Measurements from ENCODE around the gene CMYA5. TPM values are rescaled to one million over a fixed set of nuclear protein-coding genes. Genes with fewer than 3 reads are reported as not detected.
"Not testable (repeated sequence)": the region's sequence is repeated elsewhere in the genome, so short reads cannot be mapped to it uniquely, and the experiment has no call there.

Gene CMYA5
- total RNA-seq, 4 donors from 2014 or later = 15.9 to 33.9 (median 22.0) TPM

DNA sequence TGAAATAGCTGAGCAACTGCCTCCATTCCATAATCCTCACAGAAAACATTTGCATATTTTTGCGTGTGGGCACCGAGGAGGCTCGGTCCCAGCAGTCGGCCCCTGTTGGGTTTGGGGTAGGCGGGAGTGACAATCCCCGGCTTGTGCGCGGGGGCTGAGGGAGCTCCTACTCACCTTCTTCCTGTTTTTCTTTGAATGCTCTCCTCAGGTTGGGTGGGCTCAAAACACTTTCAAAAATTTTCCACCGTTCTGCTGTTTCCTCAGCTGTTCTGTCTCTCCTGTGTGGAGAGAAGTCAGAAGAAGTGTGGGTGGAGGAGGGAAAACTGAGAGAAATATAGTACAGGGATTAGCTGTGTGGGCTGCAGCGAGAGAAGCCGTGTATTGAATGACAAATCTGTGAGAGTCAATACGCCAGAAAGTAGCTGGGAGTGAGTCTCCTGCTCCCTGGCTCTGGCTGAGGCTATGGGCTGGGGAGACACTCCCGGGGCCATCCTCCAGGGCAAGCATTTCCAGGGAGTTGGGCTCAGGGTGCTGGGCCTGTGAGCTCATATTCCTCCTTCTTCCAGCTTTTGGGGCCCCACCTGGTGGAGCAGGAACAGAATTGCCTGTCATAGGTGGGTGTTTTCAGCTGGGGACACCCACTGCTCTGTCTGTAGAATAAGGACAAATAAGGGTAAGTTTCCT, 84.7 kb downstream of the CMYA5 start:
- intact Hi-C loops (cut with DNase I) = no loop called here
- H3K27ac ChIP-seq = no peak overlapping the region

DNA sequence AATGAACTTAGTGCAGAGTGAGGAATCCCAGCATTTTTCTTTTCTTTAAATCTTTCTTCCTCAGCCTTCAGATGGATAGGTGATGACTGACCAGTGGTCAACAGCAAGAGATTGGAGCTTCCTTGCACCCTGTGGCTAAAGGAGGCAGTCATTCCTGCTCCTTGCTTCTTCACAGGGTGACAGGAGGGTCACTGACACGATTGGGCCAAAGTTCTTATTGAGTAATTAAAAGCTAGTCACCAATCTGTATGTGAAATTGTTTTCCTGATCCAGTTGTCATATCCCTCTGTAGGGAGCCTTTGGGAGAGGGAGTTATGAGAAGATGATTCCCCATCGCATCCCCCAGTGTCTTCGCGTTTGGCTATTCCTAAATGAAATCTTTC, 85.2 kb downstream of the CMYA5 start:
- intact Hi-C loops (cut with DNase I) = no loop called here
- H3K9me3 ChIP-seq = no peaks in the 10 kb centered on the region
- no peaks in the 10 kb centered on the region for H3K36me3 ChIP-seq
- H3K4me1 ChIP-seq = no peaks in the 10 kb centered on the region
- TF ChIP-seq, protein P1, sequence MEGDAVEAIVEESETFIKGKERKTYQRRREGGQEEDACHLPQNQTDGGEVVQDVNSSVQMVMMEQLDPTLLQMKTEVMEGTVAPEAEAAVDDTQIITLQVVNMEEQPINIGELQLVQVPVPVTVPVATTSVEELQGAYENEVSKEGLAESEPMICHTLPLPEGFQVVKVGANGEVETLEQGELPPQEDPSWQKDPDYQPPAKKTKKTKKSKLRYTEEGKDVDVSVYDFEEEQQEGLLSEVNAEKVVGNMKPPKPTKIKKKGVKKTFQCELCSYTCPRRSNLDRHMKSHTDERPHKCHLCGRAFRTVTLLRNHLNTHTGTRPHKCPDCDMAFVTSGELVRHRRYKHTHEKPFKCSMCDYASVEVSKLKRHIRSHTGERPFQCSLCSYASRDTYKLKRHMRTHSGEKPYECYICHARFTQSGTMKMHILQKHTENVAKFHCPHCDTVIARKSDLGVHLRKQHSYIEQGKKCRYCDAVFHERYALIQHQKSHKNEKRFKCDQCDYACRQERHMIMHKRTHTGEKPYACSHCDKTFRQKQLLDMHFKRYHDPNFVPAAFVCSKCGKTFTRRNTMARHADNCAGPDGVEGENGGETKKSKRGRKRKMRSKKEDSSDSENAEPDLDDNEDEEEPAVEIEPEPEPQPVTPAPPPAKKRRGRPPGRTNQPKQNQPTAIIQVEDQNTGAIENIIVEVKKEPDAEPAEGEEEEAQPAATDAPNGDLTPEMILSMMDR (IDR thresholded peaks at IDR 0.05) = no peak
- TF ChIP-seq POLR2A (IDR thresholded peaks at IDR 0.05) = no peak
- no peak overlapping the region for H3K27ac ChIP-seq
- no peak for DNase-seq
- no peaks in the 10 kb centered on the region for H3K27me3 ChIP-seq
- 76 to 86% methylated on average over 4 of the region's 4 CpGs for WGBS, 2 donors
- no peak overlapping the region for H3K4me3 ChIP-seq (replicated peaks in 1 of 3)

More for the DNA sequence above, 84.7 kb downstream of the CMYA5 start:
- WGBS, 2 donors = 77 to 83% methylated on average over 13 of the region's 13 CpGs
- Histone ChIP-seq H3K4me1 (peaks cover 0 to 3% of the 10 kb centered on the region in 2 donors), H3K9me3 (no peaks in the 10 kb centered on the region), H3K4me3 (replicated peaks in 1 of 3) (no peak overlapping the region), H3K27me3 (no peaks in the 10 kb centered on the region), H3K36me3 (no peaks in the 10 kb centered on the region)
- no peak for TF ChIP-seq POLR2A (IDR thresholded peaks at IDR 0.05)
- TF ChIP-seq, protein P1 (IDR thresholded peaks at IDR 0.05) = peak in 4 of 6 experiments; percentile 16 to 39 (median 32)
- peak; percentile 33 to 44 for DNase-seq

GRCh38 chr5:79784741-79785140, 95.1 kb downstream of the CMYA5 start:
- H3K36me3 ChIP-seq; DNase-seq; H3K4me3 ChIP-seq (replicated peaks in 1 of 3); H3K27me3 ChIP-seq; intact Hi-C loops (cut with DNase I); H3K9me3 ChIP-seq: not testable (repeated sequence)
- Histone ChIP-seq H3K4me1 (peaks cover 29 to 32% of the 10 kb centered on the region in 2 donors), H3K27ac (peak overlapping the region in 1 of 3 donors; percentile 49)
- WGBS, 2 donors = 72 to 83% methylated on average over 14 of the region's 14 CpGs

- TF ChIP-seq POLR2A (IDR thresholded peaks at IDR 0.05) = no peak
- TF ChIP-seq, protein P1 (IDR thresholded peaks at IDR 0.05) = no peak
- 34 to 64% methylated on average over 4 of the region's 4 CpGs for WGBS, 2 donors
- intact Hi-C loops (cut with DNase I) = no loop called here
Measured at GRCh38 chr5:79785983-79786382, 96.3 kb downstream of the CMYA5 start.

DNA sequence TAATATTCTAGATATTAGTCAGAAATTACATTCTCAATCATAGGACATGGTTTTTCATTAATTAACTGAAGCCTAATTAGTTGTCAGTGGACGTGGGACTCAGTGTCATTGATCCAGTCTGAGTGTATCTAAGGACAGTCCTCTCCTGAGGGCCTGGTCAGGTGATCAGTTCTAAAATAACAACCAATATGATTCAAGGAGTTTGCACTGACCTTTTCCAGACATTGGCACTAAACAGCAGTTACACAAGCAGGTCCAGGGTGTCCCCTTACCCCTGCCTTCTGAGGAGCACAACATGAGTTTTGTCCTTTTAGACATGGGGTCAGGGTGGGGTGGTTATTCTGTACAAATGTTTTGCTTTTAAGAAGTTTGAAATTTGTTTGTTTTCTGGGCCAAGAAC, 97.8 kb downstream of the CMYA5 start:
- no peak overlapping the region for H3K4me3 ChIP-seq (replicated peaks in 1 of 3)
- 28 to 38% methylated on average over 1 of the region's 1 CpG for WGBS, 2 donors

More at GRCh38 chr5:79785983-79786382, 96.3 kb downstream of the CMYA5 start:
- Histone ChIP-seq H3K27me3 (no peaks in the 10 kb centered on the region), H3K36me3 (no peaks in the 10 kb centered on the region), H3K27ac (peak overlapping the region; percentile 30 to 69 (median 66)), H3K4me1 (peaks cover 29 to 32% of the 10 kb centered on the region in 2 donors), H3K9me3 (no peaks in the 10 kb centered on the region), H3K4me3 (replicated peaks in 1 of 3) (no peak overlapping the region)
- peak; percentile 50 to 58 for DNase-seq

More for the DNA sequence above, 97.8 kb downstream of the CMYA5 start:
- DNase-seq = peak; percentile 41 to 46
- TF ChIP-seq, protein P1 (IDR thresholded peaks at IDR 0.05) = no peak
- no peak for TF ChIP-seq POLR2A (IDR thresholded peaks at IDR 0.05)
- peak overlapping the region; percentile 38 to 67 (median 66) for H3K27ac ChIP-seq
- no peaks in the 10 kb centered on the region for H3K9me3 ChIP-seq
- H3K27me3 ChIP-seq = no peaks in the 10 kb centered on the region
- no peaks in the 10 kb centered on the region for H3K36me3 ChIP-seq
- peaks cover 41 to 42% of the 10 kb centered on the region in 2 donors for H3K4me1 ChIP-seq
- intact Hi-C loops (cut with DNase I) = no loop called here

Data from thyroid gland (tissue), 4 donors.